Neural cell (in vitro differentiated cells): Measurements from ENCODE around the gene MGLL. TPM values are rescaled to one million over a fixed set of nuclear protein-coding genes. Genes with fewer than 3 reads are reported as not detected.

Source experiments
- H2AFZ ChIP-seq: fragments of 200-600, 300-800 bp; sonication (generic), shearing (Covaris generic); 2 replicates; pipeline ENCODE4 v1.6.0; 2014; ENCODE audit warnings: low read depth, mild to moderate bottlenecking, antibody characterized with exemption, low read length, moderate library complexity
- H3F3A ChIP-seq: fragments of 200-600 bp; shearing (Covaris generic); 2 replicates; pipeline ENCODE4 v1.6.1; 2016; ENCODE audit warnings: mild to moderate bottlenecking, moderate library complexity, mixed read lengths, antibody characterized with exemption, low read length; ENCODE audit not compliant: insufficient read depth, poor library complexity, severe bottlenecking
- H3K27ac ChIP-seq: fragments of 200-600, 300-800 bp; sonication (generic), shearing (Covaris generic); 2 replicates; pipeline ENCODE4 v1.5.1; 2014; ENCODE audit warnings: mild to moderate bottlenecking, low read length, moderate library complexity
- H3K27me3 ChIP-seq: fragments of 300-800, 200-600 bp; sonication (generic), shearing (Covaris generic); 2 replicates; pipeline ENCODE4 v1.6.0; 2014; ENCODE audit warnings: mild to moderate bottlenecking, low read depth, low read length, moderate library complexity; ENCODE audit not compliant: insufficient read depth
- H3K36me3 ChIP-seq: fragments of 300-800, 200-600 bp; sonication (generic), shearing (Covaris generic); 2 replicates; pipeline ENCODE4 v1.5.1; 2014; ENCODE audit warnings: mild to moderate bottlenecking, antibody characterized with exemption, low read length, moderate library complexity; ENCODE audit not compliant: insufficient read depth
- H3K4me2 ChIP-seq: fragments of 300-800, 200-600 bp; sonication (generic), shearing (Covaris generic); 2 replicates; pipeline ENCODE4 v1.6.0; 2014; ENCODE audit warnings: mild to moderate bottlenecking, low read length
- H3K4me3 ChIP-seq: fragments of 300-800, 200-600 bp; sonication (generic), shearing (Covaris generic); 2 replicates; pipeline ENCODE4 v1.5.1; 2014; ENCODE audit warnings: mild to moderate bottlenecking, low read length, moderate library complexity
- H3K79me2 ChIP-seq: fragments of 200-600 bp; shearing (Covaris generic); replicated peaks from 2 replicates; pipeline ENCODE4 v1.6.0; 2014; ENCODE audit warnings: mild to moderate bottlenecking, low read length, moderate library complexity; ENCODE audit not compliant: insufficient read depth
- H3K9ac ChIP-seq: fragments of 300-800, 200-600 bp; sonication (generic), shearing (Covaris generic); 2 replicates; pipeline ENCODE4 v1.6.1; 2016; ENCODE audit warnings: mild to moderate bottlenecking, low read length, mixed read lengths
- H3K9me2 ChIP-seq: fragments of 200-600 bp; shearing (Covaris generic); 2 replicates; pipeline ENCODE4 v1.6.1; 2016; ENCODE audit warnings: mild to moderate bottlenecking, low read length, mixed read lengths; ENCODE audit not compliant: insufficient read depth
- H3K9me3 ChIP-seq: fragments of 200-600, 300-800 bp; sonication (generic), shearing (Covaris generic); 2 replicates; pipeline ENCODE4 v1.6.1; 2016; ENCODE audit warnings: mild to moderate bottlenecking, mixed run types, low read length, moderate library complexity, mixed read lengths
- H4K20me1 ChIP-seq: fragments of 200-600 bp; shearing (Covaris generic); 2 replicates; pipeline ENCODE4 v1.6.1; 2016; ENCODE audit warnings: mild to moderate bottlenecking, mixed run types; ENCODE audit not compliant: insufficient read depth
- CTCF ChIP-seq: fragments of 450-650 bp; IDR thresholded peaks from 2 replicates; pipeline ENCODE4 v1.5.1; 2014; ENCODE audit warnings: antibody characterized with exemption, mild to moderate bottlenecking, moderate library complexity; ENCODE audit not compliant: poor library complexity, severe bottlenecking
- EP300 ChIP-seq: fragments of 450-650 bp; conservative IDR thresholded peaks from 2 replicates; pipeline ENCODE4 v1.6.1; 2014; ENCODE audit warnings: antibody characterized with exemption, mild to moderate bottlenecking, moderate library complexity; ENCODE audit not compliant: poor library complexity, severe bottlenecking
- EZH2 ChIP-seq: fragments of 200-600, 300-800 bp; shearing (Covaris generic), sonication (generic); IDR thresholded peaks from 2 replicates; pipeline ENCODE4 v1.6.1; 2014; ENCODE audit warnings: antibody characterized with exemption, low read length, borderline replicate concordance, mild to moderate bottlenecking; ENCODE audit not compliant: insufficient read depth, poor library complexity, severe bottlenecking
- MXI1 ChIP-seq: fragments of 450-650 bp; conservative IDR thresholded peaks from 2 replicates; pipeline ENCODE4 v1.6.1; 2014; ENCODE audit warnings: antibody characterized with exemption, mild to moderate bottlenecking; ENCODE audit not compliant: poor library complexity, severe bottlenecking
- POLR2AphosphoS5 ChIP-seq: IDR thresholded peaks from 2 replicates; pipeline ENCODE4 v1.6.1; 2012
- RAD21 ChIP-seq: fragments of 450-650 bp; conservative IDR thresholded peaks from 2 replicates; pipeline ENCODE4 v1.6.1; 2014; ENCODE audit warnings: antibody characterized with exemption, mild to moderate bottlenecking, moderate library complexity
- REST ChIP-seq: IDR thresholded peaks from 2 replicates; pipeline ENCODE4 v1.6.1; 2012; ENCODE audit warnings: borderline replicate concordance
- SMC3 ChIP-seq: fragments of 450-650 bp; conservative IDR thresholded peaks from 2 replicates; pipeline ENCODE4 v1.6.1; 2014; ENCODE audit warnings: antibody characterized with exemption, mild to moderate bottlenecking, moderate library complexity; ENCODE audit not compliant: poor library complexity
- TAF1 ChIP-seq: IDR thresholded peaks from 2 replicates; pipeline ENCODE4 v1.6.1; 2012; ENCODE audit warnings: low read depth
- polyA plus RNA-seq: library from polyadenylated mRNA; depleted of rRNA; stranded (reverse); fragments of >200 nt; gene quantifications from 2 replicates; pipeline ENCODE4 v1.2.3, GENCODE V29; 2014

Gene MGLL
- polyA plus RNA-seq, 1 donor from 2014 or later, result 2.0 TPM

- Histone ChIP-seq H3K9ac (peak overlapping the region; percentile 36), H3K27ac (peak overlapping the region; percentile 69), H3K9me2 (no peaks in the 10 kb centered on the region), H3K9me3 (no peaks in the 10 kb centered on the region), H3K27me3 (no peaks in the 10 kb centered on the region), H3F3A (no peaks in the 10 kb centered on the region), H3K4me2 (no peak overlapping the region), H4K20me1 (no peaks in the 10 kb centered on the region), H3K79me2 (no peaks in the 10 kb centered on the region), H2AFZ (no peak overlapping the region), H3K4me3 (peak overlapping the region; percentile 28), H3K36me3 (no peaks in the 10 kb centered on the region)
- TF ChIP-seq RAD21 (peak; percentile 9), SMC3 (peak; percentile 31), REST (no peak), POLR2AphosphoS5 (peak; percentile 6)
Observed at GRCh38 chr3:127723011-127723567, 99.2 kb downstream of the MGLL start.

- Histone ChIP-seq H3K79me2 (no peaks in the 10 kb centered on the region), H3F3A (no peaks in the 10 kb centered on the region), H3K4me2 (no peak overlapping the region), H3K4me3 (peak overlapping the region; percentile 28), H3K27ac (peak overlapping the region; percentile 69), H3K27me3 (no peaks in the 10 kb centered on the region), H3K9me3 (no peaks in the 10 kb centered on the region), H2AFZ (no peak overlapping the region), H3K9ac (peak overlapping the region; percentile 36), H4K20me1 (no peaks in the 10 kb centered on the region), H3K9me2 (no peaks in the 10 kb centered on the region), H3K36me3 (no peaks in the 10 kb centered on the region)
- TF ChIP-seq REST, result no peak
- TF ChIP-seq TAF1, result no peak
- no peak for TF ChIP-seq MXI1
- TF ChIP-seq RAD21, result no peak
- TF ChIP-seq POLR2AphosphoS5, result no peak
- TF ChIP-seq SMC3, result no peak
- TF ChIP-seq CTCF, result no peak
- no peak for TF ChIP-seq EP300
- no peak for TF ChIP-seq EZH2
Observed at GRCh38 chr3:127722091-127722784, 100.1 kb downstream of the MGLL start.
